Measurements from ENCODE around the gene C3AR1.

GRCh38 chr12:8078398-8078797 is 12.2 kb upstream of the C3AR1 start:
- TF ChIP-seq CTCF (IDR thresholded peaks at IDR 0.05) (peak in 1 of 3 experiments; percentile 13), POLR2A (IDR thresholded peaks at IDR 0.05) (no peak), POLR2AphosphoS5 (IDR thresholded peaks at IDR 0.05; ENCODE audit: insufficient read depth in 1 of 2, low read depth in 1 of 2) (no peak)

Measured in vagina (tissue), 2 donors.